MM.1S (cell line): ENCODE data around the gene NOD2.
A peak's percentile ranks its signal among the peaks of the same experiment; 100 is the strongest.

Experiments
- DNase-seq: peaks from one replicate; pipeline ENCODE4 v3.0.0-alpha.2; 2015
- H2AFZ ChIP-seq: fragments of 300-600 bp; sonication (generic); 2 replicates; pipeline ENCODE4 v1.6.0; 2016; ENCODE audit warnings: antibody characterized with exemption, low read length
- H3F3A ChIP-seq: fragments of 300-600 bp; sonication (generic); 2 replicates; pipeline ENCODE4 v1.6.1; 2016; ENCODE audit warnings: mild to moderate bottlenecking, antibody characterized with exemption, low read length, moderate library complexity, mixed read lengths; ENCODE audit not compliant: insufficient read depth
- H3K27ac ChIP-seq: fragments of 300-600 bp; sonication (generic); 2 replicates; pipeline ENCODE4 v1.5.1; 2016; ENCODE audit warnings: mild to moderate bottlenecking, low read length
- H3K27me3 ChIP-seq: fragments of 300-600 bp; sonication (generic); replicated peaks from 2 replicates; pipeline ENCODE4 v1.6.0; 2016; ENCODE audit warnings: low read length; ENCODE audit not compliant: insufficient read depth
- H3K36me3 ChIP-seq: fragments of 300-600 bp; sonication (generic); replicated peaks from 2 replicates; pipeline ENCODE4 v1.6.1; 2016; ENCODE audit warnings: mild to moderate bottlenecking, low read length, mixed read lengths; ENCODE audit not compliant: insufficient read depth
- H3K4me1 ChIP-seq: fragments of 300-600 bp; sonication (generic); 2 replicates; pipeline ENCODE4 v1.6.1; 2016; ENCODE audit warnings: low read length, mixed read lengths
- H3K4me2 ChIP-seq: fragments of 300-600 bp; sonication (generic); 2 replicates; pipeline ENCODE4 v1.6.0; 2016; ENCODE audit warnings: low read depth, low read length
- H3K4me3 ChIP-seq: fragments of 300-600 bp; sonication (generic); 2 replicates; pipeline ENCODE4 v1.5.1; 2016; ENCODE audit warnings: low read length, mixed read lengths
- H3K79me2 ChIP-seq: fragments of 300-600 bp; sonication (generic); 2 replicates; pipeline ENCODE4 v1.6.1; 2016; ENCODE audit warnings: mixed run types, low read length, mixed read lengths
- H3K9ac ChIP-seq: fragments of 300-600 bp; sonication (generic); 2 replicates; pipeline ENCODE4 v1.6.1; 2016; ENCODE audit warnings: low read length, mixed read lengths
- H3K9me2 ChIP-seq: fragments of 300-600 bp; sonication (generic); replicated peaks from 2 replicates; pipeline ENCODE4 v1.6.1; 2016; ENCODE audit warnings: mild to moderate bottlenecking, low read length, mixed read lengths; ENCODE audit not compliant: insufficient read depth
- H3K9me3 ChIP-seq: fragments of 300-600 bp; sonication (generic); replicated peaks from 2 replicates; pipeline ENCODE4 v1.6.1; 2016; ENCODE audit warnings: mild to moderate bottlenecking, low read length, mixed read lengths; ENCODE audit not compliant: insufficient read depth
- H4K20me1 ChIP-seq: fragments of 300-600 bp; sonication (generic); 2 replicates; pipeline ENCODE4 v1.6.1; 2016; ENCODE audit warnings: mild to moderate bottlenecking, low read length, moderate library complexity, mixed read lengths; ENCODE audit not compliant: insufficient read depth
- EZH2 ChIP-seq: fragments of 300-600 bp; sonication (generic); optimal IDR thresholded peaks from 2 replicates; pipeline ENCODE3; 2017; ENCODE audit warnings: low read depth, mild to moderate bottlenecking, antibody characterized with exemption, low read length, mixed read lengths
- EZH2phosphoT487 ChIP-seq: fragments of 300-600 bp; sonication (generic); IDR thresholded peaks from 2 replicates; pipeline ENCODE4 v1.6.1; 2018; ENCODE audit warnings: antibody characterized with exemption, low read length
- TF ChIP-seq, protein P1 (sequence below): fragments of 300-600 bp; sonication (generic); IDR thresholded peaks from 2 replicates; pipeline ENCODE4 v1.5.1; 2016; ENCODE audit warnings: antibody characterized with exemption, low read length, mixed read lengths

The NOD2 gene

DNA sequence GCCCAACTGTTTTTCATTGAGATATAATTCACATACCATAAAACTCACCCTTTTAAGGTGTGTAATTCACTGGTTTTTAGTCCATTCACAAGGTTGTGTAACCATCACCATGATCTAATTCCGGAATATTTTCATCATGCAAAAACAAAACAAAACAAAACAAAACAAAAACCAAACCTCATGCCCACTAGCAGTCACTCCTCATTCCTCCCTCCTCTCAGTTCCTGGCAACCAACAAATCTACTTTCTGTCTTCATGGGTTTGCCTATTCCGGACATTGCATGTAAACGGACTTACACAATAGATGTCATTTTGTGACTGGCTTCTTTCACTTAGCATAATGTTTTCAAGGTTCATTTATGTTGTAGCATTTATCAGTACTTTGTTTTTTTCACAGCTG lies 4.5 kb upstream of the NOD2 start:
- peaks cover 39% of the 10 kb centered on the region for H3F3A ChIP-seq
- no peaks in the 10 kb centered on the region for H3K9me3 ChIP-seq
- H3K4me1 ChIP-seq: peaks cover 58% of the 10 kb centered on the region
- peaks cover 4% of the 10 kb centered on the region; the same call in 1 of the 2 replicates for H3K79me2 ChIP-seq
- no peaks in the 10 kb centered on the region for H4K20me1 ChIP-seq
- peak overlapping the region; percentile 52 for H3K4me2 ChIP-seq
- peak overlapping the region; percentile 18; the same call in 1 of the 2 replicates for H3K4me3 ChIP-seq
- DNase-seq: peak; percentile 53
- H3K27ac ChIP-seq: peak overlapping the region; percentile 39; the same call in 1 of the 2 replicates
- H3K9ac ChIP-seq: no peak overlapping the region
- TF ChIP-seq EZH2phosphoT487 (no peak), EZH2 (no peak)
- TF ChIP-seq, protein P1, sequence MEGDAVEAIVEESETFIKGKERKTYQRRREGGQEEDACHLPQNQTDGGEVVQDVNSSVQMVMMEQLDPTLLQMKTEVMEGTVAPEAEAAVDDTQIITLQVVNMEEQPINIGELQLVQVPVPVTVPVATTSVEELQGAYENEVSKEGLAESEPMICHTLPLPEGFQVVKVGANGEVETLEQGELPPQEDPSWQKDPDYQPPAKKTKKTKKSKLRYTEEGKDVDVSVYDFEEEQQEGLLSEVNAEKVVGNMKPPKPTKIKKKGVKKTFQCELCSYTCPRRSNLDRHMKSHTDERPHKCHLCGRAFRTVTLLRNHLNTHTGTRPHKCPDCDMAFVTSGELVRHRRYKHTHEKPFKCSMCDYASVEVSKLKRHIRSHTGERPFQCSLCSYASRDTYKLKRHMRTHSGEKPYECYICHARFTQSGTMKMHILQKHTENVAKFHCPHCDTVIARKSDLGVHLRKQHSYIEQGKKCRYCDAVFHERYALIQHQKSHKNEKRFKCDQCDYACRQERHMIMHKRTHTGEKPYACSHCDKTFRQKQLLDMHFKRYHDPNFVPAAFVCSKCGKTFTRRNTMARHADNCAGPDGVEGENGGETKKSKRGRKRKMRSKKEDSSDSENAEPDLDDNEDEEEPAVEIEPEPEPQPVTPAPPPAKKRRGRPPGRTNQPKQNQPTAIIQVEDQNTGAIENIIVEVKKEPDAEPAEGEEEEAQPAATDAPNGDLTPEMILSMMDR: no peak
- H3K9me2 ChIP-seq: no peaks in the 10 kb centered on the region
- no peaks in the 10 kb centered on the region for H3K27me3 ChIP-seq
- H2AFZ ChIP-seq: no peak overlapping the region; the same call in 1 of the 2 replicates
- H3K36me3 ChIP-seq: no peaks in the 10 kb centered on the region

DNA sequence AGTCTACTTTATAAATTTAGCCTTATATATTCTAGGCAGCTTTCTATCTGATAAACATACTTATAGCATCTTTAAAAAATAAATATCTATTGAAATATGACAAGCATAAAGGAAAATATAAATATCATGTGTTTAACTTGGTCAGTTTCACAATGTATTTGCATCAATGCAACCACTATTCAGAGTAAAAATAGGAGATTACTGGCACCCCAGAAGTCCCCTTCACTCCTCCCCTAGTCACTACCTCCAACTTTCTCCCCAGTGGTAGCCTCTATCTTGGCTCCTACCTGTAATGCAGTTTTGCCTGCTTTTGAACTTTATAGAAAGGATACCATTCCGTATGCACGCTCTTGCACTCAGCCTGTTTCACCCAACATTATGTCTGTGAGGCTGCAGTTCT lies 3.2 kb upstream of the NOD2 start:
- Histone ChIP-seq H3F3A (peaks cover 26% of the 10 kb centered on the region), H3K27ac (no peak overlapping the region), H3K36me3 (no peaks in the 10 kb centered on the region), H3K4me1 (peaks cover 52% of the 10 kb centered on the region), H3K4me2 (no peak overlapping the region), H3K9me3 (no peaks in the 10 kb centered on the region), H3K4me3 (no peak overlapping the region), H3K9ac (no peak overlapping the region), H3K27me3 (no peaks in the 10 kb centered on the region), H3K9me2 (no peaks in the 10 kb centered on the region), H4K20me1 (no peaks in the 10 kb centered on the region), H3K79me2 (peaks cover 13% of the 10 kb centered on the region; the same call in 1 of the 2 replicates), H2AFZ (no peak overlapping the region)
- no peak for DNase-seq
- TF ChIP-seq EZH2phosphoT487 (no peak), EZH2 (no peak)
- TF ChIP-seq, protein P1: no peak

DNA sequence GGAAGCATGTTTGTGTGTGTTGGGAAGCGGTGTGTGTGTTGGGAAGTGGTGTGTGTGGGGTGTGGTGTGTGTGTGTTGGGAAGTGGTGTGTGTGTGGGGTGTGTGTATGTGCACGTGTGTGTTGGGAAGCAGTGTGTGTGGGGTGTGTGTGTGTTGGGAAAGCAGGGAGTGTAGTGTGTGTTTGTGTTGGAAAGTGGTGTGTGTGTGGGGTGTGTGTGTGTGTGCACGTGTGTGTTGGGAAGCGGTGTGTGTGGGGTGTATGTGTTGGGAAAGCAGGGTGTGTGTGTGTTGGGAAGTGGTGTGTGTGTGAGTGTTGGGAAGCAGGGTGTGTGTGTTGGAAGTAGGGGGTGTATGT lies 785 bp upstream of the NOD2 start:
- Histone ChIP-seq H3K27me3 (no peaks in the 10 kb centered on the region), H3K4me1 (peaks cover 52% of the 10 kb centered on the region), H3K79me2 (peaks cover 21% of the 10 kb centered on the region), H4K20me1 (no peaks in the 10 kb centered on the region), H3K9me2 (no peaks in the 10 kb centered on the region), H3F3A (peaks cover 25% of the 10 kb centered on the region), H3K4me2 (no peak overlapping the region), H2AFZ (no peak overlapping the region), H3K9me3 (no peaks in the 10 kb centered on the region), H3K36me3 (no peaks in the 10 kb centered on the region), H3K4me3 (no peak overlapping the region), H3K27ac (no peak overlapping the region), H3K9ac (no peak overlapping the region)
- TF ChIP-seq EZH2 (no peak), EZH2phosphoT487 (no peak)
- TF ChIP-seq, protein P1: no peak
- DNase-seq: no peak
